ENCODE results near the gene DNAH5.

DNAH5 gene

DNA sequence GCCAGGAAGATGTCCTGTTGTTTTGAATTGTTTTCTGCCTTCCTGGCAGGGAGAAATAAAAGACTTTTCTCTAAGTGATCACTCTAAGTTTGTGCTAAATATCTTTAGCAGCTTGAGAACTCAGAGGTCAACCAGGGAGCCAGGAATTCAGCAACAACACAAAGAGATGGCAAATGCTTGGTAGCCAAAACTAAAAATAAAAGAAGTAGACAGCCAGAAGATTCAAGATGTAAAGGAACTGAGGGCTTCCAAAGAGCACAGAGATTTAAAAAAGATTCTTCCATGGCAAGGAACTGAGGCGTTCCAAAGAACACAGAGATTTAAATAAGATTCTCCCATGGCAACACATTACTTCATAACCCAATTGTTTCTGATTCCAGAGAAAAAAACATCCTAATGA is 9.6 kb downstream of the DNAH5 start:
- no peak for DNase-seq (ENCODE audit: low spot score)

DNA sequence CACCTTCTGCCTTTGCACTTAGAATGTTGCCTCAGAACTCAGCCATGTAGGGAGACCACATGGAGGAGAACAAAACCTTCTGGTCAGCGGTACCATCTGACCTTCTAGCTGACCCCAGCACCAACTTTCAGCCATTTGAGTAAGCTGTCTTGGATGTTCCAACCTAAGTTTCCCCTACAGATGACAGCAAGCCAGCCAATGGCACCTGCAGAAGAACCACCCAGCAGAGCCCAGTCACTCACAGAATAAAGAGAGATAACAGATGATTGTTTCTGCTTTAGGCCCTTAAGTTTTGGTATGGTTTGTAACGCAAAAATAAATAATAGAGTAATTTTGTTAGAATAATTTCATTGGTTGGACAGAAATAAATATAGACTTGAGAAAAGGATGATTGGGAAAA is 10.4 kb downstream of the DNAH5 start:
- no peak for DNase-seq (ENCODE audit: low spot score)

DNA sequence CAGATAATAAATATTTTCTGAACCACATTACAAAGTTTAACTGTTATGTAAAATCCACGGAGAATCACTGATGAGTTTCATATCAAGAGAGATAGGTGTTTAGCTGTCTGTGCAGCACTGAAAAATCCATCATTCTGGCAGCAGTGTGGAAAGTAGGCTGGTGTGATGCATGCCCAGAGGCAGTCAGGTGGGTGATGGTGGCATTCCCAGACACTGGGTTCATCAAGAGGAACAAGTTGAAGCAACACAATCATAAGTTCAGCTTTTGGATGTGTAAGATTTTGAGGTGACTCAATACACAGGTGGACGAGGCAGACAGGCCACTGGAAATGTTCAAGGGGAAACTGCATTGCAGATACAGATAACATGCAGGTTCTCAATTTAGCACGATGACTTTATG is 11.9 kb downstream of the DNAH5 start:
- DNase-seq (ENCODE audit: low spot score), result no peak

DNA sequence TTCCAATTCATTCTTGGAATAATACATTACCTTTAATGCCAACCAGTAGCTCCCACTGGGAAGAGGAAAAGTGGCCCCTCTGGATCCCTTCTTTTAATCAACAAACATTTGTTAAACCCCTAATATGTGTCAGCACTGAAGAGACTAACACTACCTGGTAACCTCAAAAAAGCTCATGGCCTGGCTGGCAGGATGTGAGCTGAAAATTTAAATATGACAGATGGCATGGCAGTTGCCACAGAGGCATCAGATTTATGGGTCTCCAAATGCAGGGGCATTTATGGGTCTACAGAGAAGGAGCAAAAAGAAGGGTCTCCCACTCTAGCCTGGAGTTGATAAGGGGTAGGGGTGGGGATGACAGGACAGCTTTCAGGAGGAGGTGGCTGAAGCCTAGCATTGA is 12.5 kb downstream of the DNAH5 start:
- DNase-seq (ENCODE audit: low spot score), result no peak

DNA sequence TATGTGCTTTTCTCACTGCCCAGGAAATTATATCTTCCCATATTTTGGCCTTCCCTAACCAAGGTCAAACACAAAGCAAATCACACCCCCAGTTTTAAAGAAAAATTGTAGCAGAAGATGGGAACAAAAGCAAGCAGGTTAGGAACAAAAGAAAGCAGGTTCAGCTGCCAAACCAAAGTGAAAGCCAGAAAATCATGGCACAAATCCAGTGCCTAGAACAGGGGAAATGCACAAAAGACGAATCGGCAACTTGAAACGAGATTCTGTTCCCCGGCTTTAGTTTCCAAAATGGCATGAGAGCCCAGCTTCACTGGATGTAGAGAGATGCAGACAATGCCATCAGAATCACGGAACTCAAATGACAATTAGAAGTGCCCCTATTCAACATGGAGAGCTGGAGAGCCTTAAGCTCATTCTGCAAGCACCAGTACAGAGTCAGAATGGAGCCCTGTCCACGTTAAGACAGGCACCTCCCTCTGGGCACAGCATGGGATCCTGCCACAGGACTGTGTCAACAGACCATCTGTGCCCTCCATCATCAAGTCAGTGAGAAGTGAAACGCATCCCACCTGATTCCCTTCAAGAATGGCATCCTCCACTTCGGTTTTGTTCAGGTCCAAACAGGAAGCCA is 13.8 kb downstream of the DNAH5 start:
- DNase-seq (ENCODE audit: low spot score), result no peak

DNA sequence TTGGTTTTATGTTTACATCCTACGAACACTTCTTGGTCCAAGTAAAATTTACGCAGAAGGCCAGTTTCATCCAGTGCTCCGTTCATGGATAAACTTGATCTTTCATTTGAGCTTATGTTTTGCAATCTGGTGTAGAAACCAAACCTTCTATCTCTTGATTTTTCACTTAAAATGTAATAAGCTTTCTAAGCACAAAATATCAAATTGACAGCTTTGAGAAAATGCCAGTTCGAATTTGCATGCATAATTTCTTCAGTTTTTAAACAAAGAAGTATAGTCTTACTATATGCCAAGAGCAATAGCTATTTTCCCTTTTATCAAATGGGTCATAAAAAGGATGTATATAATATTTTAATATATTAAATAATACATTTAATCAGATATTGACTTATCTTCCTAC is 17.8 kb downstream of the DNAH5 start:
- DNase-seq (ENCODE audit: low spot score), result no peak

DNA sequence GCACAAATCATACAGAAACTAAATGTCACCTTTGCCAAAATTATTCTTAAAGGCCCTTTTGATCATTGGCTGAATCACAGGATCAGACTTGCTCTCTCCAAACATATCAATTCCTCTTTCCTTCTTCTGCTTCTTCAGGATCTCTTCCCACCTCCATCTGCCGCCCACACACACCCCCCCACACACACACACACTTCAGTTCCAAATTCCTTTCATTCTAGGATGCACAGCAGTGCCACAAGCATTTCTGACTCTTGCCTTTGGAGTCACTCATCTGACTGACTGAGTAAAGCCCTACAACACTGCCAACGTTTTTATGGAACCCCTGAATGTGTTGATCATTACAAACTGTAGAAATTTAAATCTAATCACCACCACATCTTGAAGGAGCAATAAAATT is 22.9 kb downstream of the DNAH5 start:
- no peak for DNase-seq (ENCODE audit: low spot score)

DNA sequence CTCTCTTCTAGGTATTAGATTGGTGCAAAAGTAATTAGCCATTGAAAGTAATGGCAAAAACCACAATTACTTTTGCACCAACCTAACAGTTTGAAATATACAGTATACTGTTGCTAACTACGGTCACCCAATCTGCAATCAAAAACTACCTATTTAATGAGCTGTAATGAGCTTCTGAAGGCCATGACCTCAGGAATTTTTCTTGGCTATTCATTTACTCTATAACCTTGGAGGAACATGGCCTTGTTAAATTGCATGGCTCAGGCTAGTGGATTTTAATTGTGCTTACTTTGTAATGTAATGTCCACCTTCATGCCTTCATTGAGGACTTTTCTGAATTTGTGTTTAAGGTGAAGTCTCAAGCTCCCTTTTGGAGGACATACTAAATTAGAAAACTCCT is 24.7 kb downstream of the DNAH5 start:
- DNase-seq (ENCODE audit: low spot score), result no peak

DNA sequence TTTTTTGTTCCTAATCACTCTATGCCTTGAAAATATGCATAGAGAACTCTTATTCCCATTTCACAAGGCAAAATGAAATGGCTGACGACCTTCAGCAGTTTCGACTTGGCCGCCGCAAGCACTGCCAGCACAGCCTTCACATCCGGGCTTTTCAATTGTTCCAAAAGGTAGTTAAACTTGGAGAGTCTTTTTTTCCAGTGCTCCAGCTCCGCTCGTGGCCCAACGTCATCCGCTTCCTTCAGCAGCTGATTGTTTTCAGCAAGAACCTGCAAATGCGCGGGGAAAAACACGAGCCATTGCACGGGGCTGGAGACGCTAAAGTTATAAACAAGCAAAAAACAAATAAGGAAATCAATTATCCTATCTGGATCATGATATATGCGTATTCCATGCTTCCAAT is 25.4 kb downstream of the DNAH5 start:
- DNase-seq (ENCODE audit: low spot score), result no peak

DNA sequence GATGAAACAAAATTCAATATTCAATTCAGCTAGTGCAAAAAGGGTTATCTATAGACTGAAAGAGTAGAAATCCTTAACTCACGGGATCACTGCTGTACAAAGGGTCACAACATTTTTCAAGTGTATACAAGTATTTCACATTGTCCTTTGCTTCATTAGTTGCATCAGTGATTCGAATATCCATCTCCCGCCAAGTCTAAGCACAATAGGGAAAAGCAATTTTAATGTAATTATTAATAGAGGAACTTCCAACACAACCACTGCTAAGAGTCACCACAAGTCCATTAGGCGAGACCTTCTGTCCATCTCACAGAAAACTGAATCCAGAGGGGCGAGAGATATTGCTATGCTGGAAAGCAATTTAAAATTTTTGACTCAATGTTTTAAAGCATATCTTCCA is 27.4 kb downstream of the DNAH5 start:
- DNase-seq (ENCODE audit: low spot score), result no peak

DNA sequence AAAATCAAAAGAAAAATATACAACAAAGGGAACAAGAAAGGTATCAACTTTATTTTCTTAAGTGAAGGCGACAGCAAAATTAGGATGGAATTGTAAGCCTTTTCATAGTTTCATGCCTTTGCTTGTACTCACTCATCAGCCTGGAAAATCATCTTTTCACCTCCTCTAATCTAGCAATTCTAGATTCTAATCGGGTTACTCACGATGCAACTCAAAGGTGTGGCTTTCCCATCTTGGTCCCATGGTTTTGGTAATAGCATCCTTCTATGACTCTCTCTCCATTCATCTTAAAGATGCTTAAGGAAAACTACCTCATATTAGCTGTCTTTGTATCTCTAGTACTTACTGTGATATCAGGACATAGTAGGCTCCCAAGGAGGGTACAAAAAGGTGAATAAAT is 30.5 kb downstream of the DNAH5 start:
- DNase-seq (ENCODE audit: low spot score), result no peak

DNA sequence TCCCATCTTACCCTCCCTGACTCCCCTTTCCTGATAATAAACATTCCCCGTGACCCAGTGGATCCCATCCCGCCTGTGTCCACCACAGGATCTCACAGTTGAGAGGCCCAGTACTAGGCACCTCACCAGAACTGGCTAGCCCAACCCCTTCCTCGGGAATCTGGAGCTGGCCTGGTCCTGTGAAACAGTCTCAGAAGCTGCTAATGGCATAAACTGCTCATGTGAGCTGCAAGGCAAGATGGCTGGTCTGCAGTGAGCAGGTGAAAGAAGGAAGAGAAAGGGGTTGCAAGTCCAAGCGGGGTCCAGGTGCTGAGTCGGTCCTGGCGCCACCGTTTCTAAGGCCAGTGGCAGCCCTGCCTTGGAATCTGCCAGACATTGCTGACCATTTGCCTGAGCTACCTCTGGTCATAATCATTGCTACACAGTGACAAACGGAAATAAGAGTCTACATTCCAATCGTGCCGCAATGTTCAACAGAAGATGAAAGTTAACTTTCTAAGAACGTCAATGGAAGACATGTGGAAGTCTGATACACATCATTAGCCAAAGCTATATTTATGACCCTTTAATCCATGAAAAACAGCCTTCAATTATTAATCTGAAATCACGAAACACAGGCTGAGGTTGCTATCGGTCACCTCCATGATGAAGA is 33.7 kb downstream of the DNAH5 start:
- DNase-seq (ENCODE audit: low spot score), result no peak

DNA sequence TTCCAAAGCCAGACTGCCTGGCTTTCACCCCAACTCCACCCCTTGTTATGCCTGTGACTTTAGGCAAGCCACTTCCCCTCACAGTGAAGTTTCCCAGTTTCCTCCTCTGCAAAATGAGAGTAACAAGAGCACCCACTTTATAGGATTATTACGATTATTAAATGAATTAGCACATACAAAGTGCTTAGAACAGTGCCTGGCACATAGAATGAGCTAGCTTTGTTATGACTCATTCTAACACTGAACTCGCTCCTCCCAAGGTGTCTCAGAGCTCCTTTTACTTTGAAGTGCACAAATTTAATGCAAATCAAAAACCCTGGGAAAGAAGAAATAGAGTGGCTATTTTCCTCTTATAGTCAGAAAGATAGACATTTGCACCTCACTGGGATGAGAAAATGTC is 34.3 kb downstream of the DNAH5 start:
- no peak for DNase-seq (ENCODE audit: low spot score)

DNA sequence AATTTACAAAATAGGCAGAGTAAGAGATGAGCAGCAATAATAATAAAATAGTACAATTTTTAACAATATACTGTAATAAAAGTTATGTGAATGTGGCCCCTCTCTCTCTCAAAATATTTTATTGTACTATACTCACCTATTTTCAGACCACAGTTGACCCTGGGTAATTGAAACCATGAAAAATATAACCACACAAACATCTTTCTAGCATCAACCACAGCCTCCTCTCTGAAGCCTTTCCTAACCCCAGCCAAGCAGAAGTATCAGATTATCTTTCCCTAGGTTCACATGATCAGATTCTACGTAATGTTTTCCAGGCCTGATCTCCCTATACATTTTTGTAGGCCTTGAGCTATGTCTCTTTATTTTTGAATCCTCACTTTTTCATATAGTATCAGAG is 35.2 kb downstream of the DNAH5 start:
- DNase-seq (ENCODE audit: low spot score), result no peak

DNA sequence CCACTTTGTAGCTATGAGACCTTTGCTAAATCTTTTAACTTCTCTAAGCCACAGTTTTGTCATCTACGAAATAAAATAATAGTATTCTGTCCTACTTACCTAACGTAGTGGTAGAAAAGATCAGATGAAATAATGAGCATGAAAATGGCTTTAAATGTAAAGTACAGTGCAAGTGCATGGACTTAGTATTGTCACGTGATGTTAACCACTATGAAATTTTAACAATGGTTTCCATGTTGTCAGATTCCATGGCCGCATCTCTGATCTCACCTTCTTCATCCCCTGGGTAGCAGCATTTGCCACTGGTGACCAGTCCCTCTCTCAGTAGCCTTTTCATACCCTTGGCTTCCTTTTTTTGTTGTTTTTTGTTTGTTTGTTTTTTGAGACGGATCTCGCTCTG is 45.9 kb downstream of the DNAH5 start:
- no peak for DNase-seq (ENCODE audit: low spot score)

DNA sequence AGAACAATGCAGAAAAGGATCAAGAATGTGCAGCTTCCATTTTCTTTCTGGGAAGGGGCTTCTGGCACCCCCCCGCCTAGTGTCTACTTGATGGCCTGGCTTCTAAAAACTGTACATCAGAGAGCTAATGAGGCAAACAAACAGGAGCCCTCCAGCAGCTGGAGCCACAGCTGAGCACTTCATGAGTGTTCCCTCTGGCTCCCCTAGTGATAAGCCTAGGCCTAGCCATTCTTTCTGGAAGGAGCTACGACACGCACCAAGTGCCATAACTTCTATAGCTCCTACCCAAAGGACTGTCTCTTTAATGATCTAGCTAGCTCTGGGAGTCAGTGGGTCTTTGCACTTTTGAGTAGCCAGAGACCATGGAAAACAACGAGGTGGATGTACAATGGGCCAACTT is 66.1 kb downstream of the DNAH5 start:
- DNase-seq (ENCODE audit: low spot score), result no peak

DNA sequence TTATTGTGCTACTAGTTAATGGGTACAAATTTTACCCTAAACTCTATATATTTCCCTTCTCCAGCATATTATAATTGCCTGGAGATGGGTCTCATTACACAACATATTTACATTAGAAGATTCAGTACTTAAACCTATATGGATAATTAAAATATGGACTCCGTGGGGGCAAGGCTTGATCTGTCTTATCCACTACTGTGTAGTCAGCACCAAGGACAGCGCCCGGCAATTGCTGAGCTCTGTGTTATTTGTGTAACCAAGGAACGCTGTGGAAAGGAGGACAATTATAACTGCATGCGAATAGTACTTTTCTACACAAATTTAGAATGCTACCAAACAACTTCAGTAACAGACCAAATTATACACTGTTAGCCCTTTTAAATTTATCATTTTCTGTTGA is 77.7 kb downstream of the DNAH5 start:
- DNase-seq (ENCODE audit: low spot score), result peak; percentile 18

DNA sequence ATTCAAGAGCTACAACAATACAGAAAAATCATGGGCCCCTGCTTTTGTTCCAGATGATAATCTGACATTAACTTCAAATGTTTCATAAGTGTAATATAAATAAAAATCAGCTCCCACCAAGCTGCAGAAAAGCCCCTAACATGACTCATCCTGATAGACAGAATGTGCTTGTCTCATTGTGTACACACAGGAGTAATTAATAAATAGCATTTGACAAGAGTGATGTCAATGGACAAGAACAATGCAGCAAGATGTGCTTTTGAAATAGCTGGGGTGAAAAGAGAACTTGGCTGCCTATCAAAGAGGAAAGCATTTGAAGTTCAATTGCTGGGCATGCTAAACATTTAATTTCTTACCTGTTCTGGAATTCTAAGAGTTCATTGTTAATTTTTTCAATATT is 79.2 kb downstream of the DNAH5 start:
- no peak for DNase-seq (ENCODE audit: low spot score)

DNA sequence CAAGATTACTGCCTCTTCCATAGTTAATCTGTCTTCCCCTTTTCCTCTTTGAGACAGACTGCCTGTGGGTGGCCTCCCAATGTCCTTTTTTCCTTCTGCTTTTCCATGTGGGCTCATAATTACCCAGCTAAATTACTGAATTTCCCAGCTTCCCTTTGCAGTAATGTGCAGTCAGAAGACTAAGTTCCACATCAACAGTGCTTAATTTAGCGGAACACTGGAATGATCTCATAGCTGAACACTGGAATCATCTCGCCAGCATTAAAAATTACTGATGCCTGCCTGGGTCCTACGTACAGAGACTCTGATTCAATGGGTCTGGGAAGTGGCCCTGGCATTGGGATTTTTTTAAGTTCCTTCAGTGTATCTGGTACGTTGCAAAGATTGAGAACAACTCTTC is 84.3 kb downstream of the DNAH5 start:
- DNase-seq (ENCODE audit: low spot score), result no peak

DNA sequence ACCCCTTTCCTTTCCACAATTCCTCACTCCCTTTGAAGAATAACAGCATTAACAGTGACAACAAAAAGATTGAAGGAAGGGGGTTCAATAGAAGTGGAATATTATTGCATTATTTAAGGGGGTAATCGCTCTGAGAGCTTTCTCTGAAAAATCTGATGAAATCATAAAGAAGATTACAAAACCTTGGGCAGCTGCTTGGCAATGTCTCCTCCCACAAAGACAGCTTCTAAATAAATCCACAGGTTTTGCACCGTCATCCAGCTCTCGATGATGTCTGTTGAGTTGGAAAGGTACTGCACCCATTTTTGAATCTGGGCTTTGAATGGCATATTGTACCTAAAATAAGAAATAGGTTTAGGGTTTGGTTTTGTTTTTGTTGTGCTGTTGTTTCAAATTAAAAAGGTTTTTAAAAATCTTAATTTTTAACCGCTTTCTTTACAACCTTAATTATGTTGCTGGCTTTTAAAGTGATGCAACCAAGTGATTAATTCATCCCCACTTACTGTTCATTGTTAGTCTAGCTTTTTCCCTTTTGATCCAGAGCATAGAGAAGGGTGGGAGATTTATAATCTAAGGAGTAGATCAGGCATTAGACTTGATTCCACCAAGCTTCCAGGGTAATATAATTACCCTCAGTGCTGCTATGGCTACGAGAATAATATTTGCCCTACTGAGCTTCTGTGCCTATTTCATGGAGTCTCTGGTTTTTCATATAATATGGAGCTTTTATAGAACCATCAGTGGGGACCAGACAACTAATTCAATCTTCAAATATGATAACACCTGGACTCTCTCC is 85.0 kb downstream of the DNAH5 start:
- no peak for DNase-seq (ENCODE audit: low spot score)

DNA sequence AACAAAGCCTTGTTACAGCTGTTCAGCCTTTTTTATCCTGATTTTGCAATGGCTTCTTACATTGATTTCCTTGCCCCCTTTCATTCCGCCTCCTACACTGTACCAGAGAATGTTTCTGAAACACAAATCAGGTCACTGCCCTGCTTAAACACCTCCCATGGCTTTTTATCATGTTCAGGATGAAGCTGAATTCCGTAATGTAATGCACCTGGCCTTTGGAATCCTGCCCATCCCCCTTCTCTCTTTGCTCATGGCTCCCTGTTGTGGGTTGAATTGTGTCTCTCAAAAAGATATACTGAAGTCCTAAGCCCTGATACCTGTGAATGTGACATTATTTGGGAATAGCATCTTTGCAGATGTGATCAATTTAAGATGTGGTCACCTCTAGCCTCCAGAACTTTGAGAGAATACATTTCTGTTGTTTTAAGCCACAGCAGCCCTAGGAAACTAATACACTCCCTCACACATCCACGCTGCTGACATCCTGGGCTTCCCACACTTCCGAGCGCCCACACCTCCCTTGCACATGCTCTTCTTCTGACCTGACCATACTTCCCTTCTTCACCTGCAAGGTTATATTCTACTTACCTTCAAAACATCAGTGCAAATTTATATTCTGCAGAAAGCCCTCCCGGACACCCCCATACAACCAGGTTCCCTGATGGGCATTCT is 101.2 kb downstream of the DNAH5 start:
- DNase-seq (ENCODE audit: low spot score), result no peak

DNA sequence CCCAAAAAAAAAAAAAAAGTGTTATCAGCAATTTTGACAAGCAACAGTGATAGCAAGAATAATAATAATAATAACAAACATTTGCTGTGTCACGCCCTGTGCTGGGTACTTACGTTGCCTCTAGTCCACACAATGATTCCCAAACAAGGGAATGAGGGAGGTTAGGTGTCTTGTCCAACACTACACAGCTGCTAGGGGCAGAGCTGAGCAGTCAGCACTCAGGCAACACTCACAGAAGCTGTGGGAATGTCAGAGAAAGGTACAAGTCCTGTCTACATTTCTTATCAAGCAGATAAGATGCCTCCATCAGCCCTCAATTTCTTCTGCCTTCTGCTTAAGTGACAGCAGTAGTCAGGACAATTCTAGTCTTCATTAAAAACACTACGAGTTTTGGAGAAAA is 111.0 kb downstream of the DNAH5 start:
- DNase-seq (ENCODE audit: low spot score), result no peak

DNA sequence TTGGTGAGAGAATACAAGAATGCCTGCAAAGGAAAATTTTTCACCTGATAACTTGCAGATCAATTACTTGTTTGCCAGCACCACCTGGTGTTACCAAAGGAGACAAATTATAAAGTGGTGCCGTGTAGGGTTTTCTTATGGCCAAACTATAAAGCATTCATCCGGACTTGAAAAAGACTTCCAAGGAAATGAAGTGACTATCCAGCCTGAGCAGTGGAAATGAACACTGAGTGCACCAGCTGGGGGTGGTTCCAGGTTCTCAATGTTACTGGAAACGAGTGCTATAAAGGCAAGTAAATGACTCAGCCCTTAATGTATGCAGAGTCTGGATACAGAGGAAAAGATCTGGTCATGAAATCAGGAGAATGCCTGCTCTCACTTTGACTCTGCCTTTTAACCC is 113.1 kb downstream of the DNAH5 start:
- peak; percentile 21 for DNase-seq (ENCODE audit: low spot score)

All from SW480 (cell line).